PFSK-1 (cell line): ENCODE results near the gene GAPT.

Experiments
- POLR2AphosphoS5 ChIP-seq: IDR thresholded peaks from 2 replicates; pipeline ENCODE4 v1.6.1; 2012; ENCODE audit warnings: low read depth, mild to moderate bottlenecking, control low read depth, low read length, moderate library complexity
- SIN3A ChIP-seq: IDR thresholded peaks from 2 replicates; pipeline ENCODE4 v1.6.1; 2012; ENCODE audit warnings: mild to moderate bottlenecking, low read length, moderate library complexity, borderline replicate concordance; ENCODE audit not compliant: insufficient read depth
- TAF1 ChIP-seq: IDR thresholded peaks from 2 replicates; pipeline ENCODE4 v1.6.1; 2012; ENCODE audit warnings: low read length, control low read depth, borderline replicate concordance; ENCODE audit not compliant: insufficient read depth
- TF ChIP-seq, protein P1 (sequence below), 2 experiments: IDR thresholded peaks; 2 replicates each; pipeline versions ENCODE4 v1.6.1 to v1.8.0; 2011 to 2012; ENCODE audit warnings: low read depth in 2 of 2, low read length in 2 of 2, control low read depth in 1 of 2, inconsistent platforms in 1 of 2, mild to moderate bottlenecking in 1 of 2, moderate library complexity in 1 of 2; ENCODE audit not compliant: insufficient read depth in 1 of 2

DNA sequence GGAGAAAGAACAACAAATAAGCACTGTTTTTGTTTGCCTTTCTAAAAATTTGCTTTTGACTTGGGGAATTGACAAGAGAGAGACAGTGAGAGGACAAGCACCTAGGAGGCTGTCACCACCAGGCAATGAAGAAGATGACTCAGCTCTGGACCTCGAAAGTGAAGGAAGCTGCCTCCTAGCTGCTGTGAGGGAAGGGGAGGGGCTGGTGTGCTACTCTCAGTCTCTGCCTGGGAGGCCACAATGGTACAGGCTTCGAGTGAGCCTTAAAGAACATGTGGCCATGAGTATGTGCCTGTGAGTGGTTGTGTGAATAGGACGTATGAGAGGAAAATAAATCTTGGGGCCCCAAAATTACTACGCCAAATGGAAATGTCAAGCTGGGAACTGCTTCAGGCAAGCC is 24.3 kb upstream of the GAPT start:
- TF ChIP-seq POLR2AphosphoS5 = no peak
- no peak for TF ChIP-seq TAF1
- TF ChIP-seq, protein P1, sequence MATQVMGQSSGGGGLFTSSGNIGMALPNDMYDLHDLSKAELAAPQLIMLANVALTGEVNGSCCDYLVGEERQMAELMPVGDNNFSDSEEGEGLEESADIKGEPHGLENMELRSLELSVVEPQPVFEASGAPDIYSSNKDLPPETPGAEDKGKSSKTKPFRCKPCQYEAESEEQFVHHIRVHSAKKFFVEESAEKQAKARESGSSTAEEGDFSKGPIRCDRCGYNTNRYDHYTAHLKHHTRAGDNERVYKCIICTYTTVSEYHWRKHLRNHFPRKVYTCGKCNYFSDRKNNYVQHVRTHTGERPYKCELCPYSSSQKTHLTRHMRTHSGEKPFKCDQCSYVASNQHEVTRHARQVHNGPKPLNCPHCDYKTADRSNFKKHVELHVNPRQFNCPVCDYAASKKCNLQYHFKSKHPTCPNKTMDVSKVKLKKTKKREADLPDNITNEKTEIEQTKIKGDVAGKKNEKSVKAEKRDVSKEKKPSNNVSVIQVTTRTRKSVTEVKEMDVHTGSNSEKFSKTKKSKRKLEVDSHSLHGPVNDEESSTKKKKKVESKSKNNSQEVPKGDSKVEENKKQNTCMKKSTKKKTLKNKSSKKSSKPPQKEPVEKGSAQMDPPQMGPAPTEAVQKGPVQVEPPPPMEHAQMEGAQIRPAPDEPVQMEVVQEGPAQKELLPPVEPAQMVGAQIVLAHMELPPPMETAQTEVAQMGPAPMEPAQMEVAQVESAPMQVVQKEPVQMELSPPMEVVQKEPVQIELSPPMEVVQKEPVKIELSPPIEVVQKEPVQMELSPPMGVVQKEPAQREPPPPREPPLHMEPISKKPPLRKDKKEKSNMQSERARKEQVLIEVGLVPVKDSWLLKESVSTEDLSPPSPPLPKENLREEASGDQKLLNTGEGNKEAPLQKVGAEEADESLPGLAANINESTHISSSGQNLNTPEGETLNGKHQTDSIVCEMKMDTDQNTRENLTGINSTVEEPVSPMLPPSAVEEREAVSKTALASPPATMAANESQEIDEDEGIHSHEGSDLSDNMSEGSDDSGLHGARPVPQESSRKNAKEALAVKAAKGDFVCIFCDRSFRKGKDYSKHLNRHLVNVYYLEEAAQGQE (IDR thresholded peaks at IDR 0.05; ENCODE audit: insufficient read depth in 1 of 2, low read depth in 2 of 2, low read length in 2 of 2) = no peak
- TF ChIP-seq SIN3A = no peak
